ENCODE results near the gene ALDH2.
"Not testable (repeated sequence)": the region's sequence is repeated elsewhere in the genome, so short reads cannot be mapped to it uniquely, and the experiment has no call there.

ALDH2 gene

DNA sequence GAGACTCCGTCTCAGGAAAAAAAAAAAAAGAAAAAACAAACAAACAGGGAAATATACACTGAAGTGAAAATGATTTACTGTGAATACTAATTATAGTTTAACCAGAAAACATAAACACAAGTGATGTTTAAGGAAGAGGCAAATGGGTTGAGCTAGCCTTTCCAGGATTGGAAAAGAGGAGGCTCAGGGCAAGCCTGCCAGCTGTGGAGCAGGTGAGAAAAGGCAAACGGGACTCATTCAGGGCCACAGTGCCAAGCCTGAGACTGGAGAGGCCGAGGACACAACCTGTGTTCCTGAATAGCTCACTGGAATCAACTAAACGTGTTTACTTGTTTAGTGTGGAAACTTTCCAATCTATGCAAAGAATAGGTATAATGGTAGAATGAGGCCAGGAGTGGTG is 39.6 kb downstream of the ALDH2 start:
- Histone ChIP-seq H3K27me3 (ENCODE audit: control insufficient read depth, insufficient read depth, low read length) (no peaks in the 10 kb centered on the region), H3K36me3 (ENCODE audit: control insufficient read depth, insufficient read depth, low read length) (no peaks in the 10 kb centered on the region), H3K27ac (ENCODE audit: low read length) (no peak overlapping the region), H3K4me1 (ENCODE audit: control insufficient read depth, insufficient read depth, low read length) (no peaks in the 10 kb centered on the region), H3K9me3 (ENCODE audit: control insufficient read depth, insufficient read depth, low read length) (no peaks in the 10 kb centered on the region), H3K4me3 (ENCODE audit: low read length) (no peak overlapping the region)
- DNase-seq (ENCODE audit: low read depth, low spot score): no peak
- no CpG with 5 or more reads among the region's 4 CpGs for WGBS (ENCODE audit: insufficient coverage, insufficient read length)

DNA sequence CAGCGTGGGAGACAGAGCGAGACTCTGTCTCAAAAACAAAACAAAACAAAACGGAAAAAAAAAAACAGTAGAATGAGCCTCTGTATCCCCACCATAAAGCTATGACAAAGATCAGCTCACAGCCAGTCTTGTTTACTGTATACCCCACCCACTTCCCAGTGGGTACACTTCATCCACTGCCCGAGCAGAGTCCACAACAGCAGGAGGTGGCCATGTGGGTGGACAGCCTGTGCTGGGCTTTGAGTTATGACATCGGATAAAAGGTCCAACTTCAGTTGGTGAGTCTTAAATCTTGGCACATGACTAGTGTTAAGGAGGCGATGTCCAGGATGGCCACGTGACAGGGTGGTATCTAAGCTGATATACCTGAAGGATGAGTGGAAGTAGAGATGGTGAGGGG is 40.5 kb downstream of the ALDH2 start:
- Histone ChIP-seq H3K4me3 (ENCODE audit: low read length) (no peak overlapping the region), H3K27me3 (ENCODE audit: control insufficient read depth, insufficient read depth, low read length) (no peaks in the 10 kb centered on the region), H3K9me3 (ENCODE audit: control insufficient read depth, insufficient read depth, low read length) (no peaks in the 10 kb centered on the region), H3K36me3 (ENCODE audit: control insufficient read depth, insufficient read depth, low read length) (no peaks in the 10 kb centered on the region), H3K27ac (ENCODE audit: low read length) (no peak overlapping the region), H3K4me1 (ENCODE audit: control insufficient read depth, insufficient read depth, low read length) (no peaks in the 10 kb centered on the region)
- DNase-seq (ENCODE audit: low read depth, low spot score): no peak
- no CpG with 5 or more reads among the region's 7 CpGs for WGBS (ENCODE audit: insufficient coverage, insufficient read length)

GRCh38 chr12:111812881-111813741 is 46.4 kb downstream of the ALDH2 start:
- no peaks in the 10 kb centered on the region for H3K4me1 ChIP-seq (ENCODE audit: control insufficient read depth, insufficient read depth, low read length)
- H3K27me3 ChIP-seq (ENCODE audit: control insufficient read depth, insufficient read depth, low read length): no peaks in the 10 kb centered on the region
- no peaks in the 10 kb centered on the region for H3K9me3 ChIP-seq (ENCODE audit: control insufficient read depth, insufficient read depth, low read length)
- DNase-seq (ENCODE audit: low read depth, low spot score): peak; percentile 78
- no peak overlapping the region for H3K4me3 ChIP-seq (ENCODE audit: low read length)
- H3K36me3 ChIP-seq (ENCODE audit: control insufficient read depth, insufficient read depth, low read length): no peaks in the 10 kb centered on the region
- H3K27ac ChIP-seq (ENCODE audit: low read length): no peak overlapping the region
- no CpG with 5 or more reads among the region's 13 CpGs for WGBS (ENCODE audit: insufficient coverage, insufficient read length)

- DNase-seq (ENCODE audit: low read depth, low spot score): no peak
- H3K4me1 ChIP-seq (ENCODE audit: control insufficient read depth, insufficient read depth, low read length): no peaks in the 10 kb centered on the region
Observed at GRCh38 chr12:111816065-111816615, 49.4 kb downstream of the ALDH2 start.

GRCh38 chr12:111816898-111817297 is 50.2 kb downstream of the ALDH2 start:
- H3K27me3 ChIP-seq (ENCODE audit: control insufficient read depth, insufficient read depth, low read length); H3K4me1 ChIP-seq (ENCODE audit: control insufficient read depth, insufficient read depth, low read length); H3K27ac ChIP-seq (ENCODE audit: low read length); H3K36me3 ChIP-seq (ENCODE audit: control insufficient read depth, insufficient read depth, low read length); H3K9me3 ChIP-seq (ENCODE audit: control insufficient read depth, insufficient read depth, low read length); H3K4me3 ChIP-seq (ENCODE audit: low read length); DNase-seq (ENCODE audit: low read depth, low spot score): not testable (repeated sequence)
- WGBS (ENCODE audit: insufficient coverage, insufficient read length): no CpG with 5 or more reads among the region's 3 CpGs

More at GRCh38 chr12:111816065-111816615, 49.4 kb downstream of the ALDH2 start:
- no peaks in the 10 kb centered on the region for H3K27me3 ChIP-seq (ENCODE audit: control insufficient read depth, insufficient read depth, low read length)
- H3K36me3 ChIP-seq (ENCODE audit: control insufficient read depth, insufficient read depth, low read length): no peaks in the 10 kb centered on the region
- H3K4me3 ChIP-seq (ENCODE audit: low read length): no peak overlapping the region
- no peak overlapping the region for H3K27ac ChIP-seq (ENCODE audit: low read length)
- WGBS (ENCODE audit: insufficient coverage, insufficient read length): no CpG with 5 or more reads among the region's 6 CpGs
- H3K9me3 ChIP-seq (ENCODE audit: control insufficient read depth, insufficient read depth, low read length): no peaks in the 10 kb centered on the region

GRCh38 chr12:111818340-111818739 is 51.6 kb downstream of the ALDH2 start:
- H3K27me3 ChIP-seq (ENCODE audit: control insufficient read depth, insufficient read depth, low read length): no peaks in the 10 kb centered on the region
- DNase-seq (ENCODE audit: low read depth, low spot score): no peak
- no peak overlapping the region for H3K4me3 ChIP-seq (ENCODE audit: low read length)
- no CpG with 5 or more reads among the region's 8 CpGs for WGBS (ENCODE audit: insufficient coverage, insufficient read length)
- no peaks in the 10 kb centered on the region for H3K36me3 ChIP-seq (ENCODE audit: control insufficient read depth, insufficient read depth, low read length)
- H3K27ac ChIP-seq (ENCODE audit: low read length): no peak overlapping the region
- H3K4me1 ChIP-seq (ENCODE audit: control insufficient read depth, insufficient read depth, low read length): no peaks in the 10 kb centered on the region
- no peaks in the 10 kb centered on the region for H3K9me3 ChIP-seq (ENCODE audit: control insufficient read depth, insufficient read depth, low read length)

GRCh38 chr12:111819191-111820158 is 52.7 kb downstream of the ALDH2 start:
- no peaks in the 10 kb centered on the region for H3K4me1 ChIP-seq (ENCODE audit: control insufficient read depth, insufficient read depth, low read length)
- no peak for DNase-seq (ENCODE audit: low read depth, low spot score)
- no peaks in the 10 kb centered on the region for H3K27me3 ChIP-seq (ENCODE audit: control insufficient read depth, insufficient read depth, low read length)
- H3K4me3 ChIP-seq (ENCODE audit: low read length): no peak overlapping the region
- 100% methylated on average over 1 of the region's 6 CpGs for WGBS (ENCODE audit: insufficient coverage, insufficient read length)
- H3K27ac ChIP-seq (ENCODE audit: low read length): no peak overlapping the region
- H3K9me3 ChIP-seq (ENCODE audit: control insufficient read depth, insufficient read depth, low read length): no peaks in the 10 kb centered on the region
- H3K36me3 ChIP-seq (ENCODE audit: control insufficient read depth, insufficient read depth, low read length): no peaks in the 10 kb centered on the region

DNA sequence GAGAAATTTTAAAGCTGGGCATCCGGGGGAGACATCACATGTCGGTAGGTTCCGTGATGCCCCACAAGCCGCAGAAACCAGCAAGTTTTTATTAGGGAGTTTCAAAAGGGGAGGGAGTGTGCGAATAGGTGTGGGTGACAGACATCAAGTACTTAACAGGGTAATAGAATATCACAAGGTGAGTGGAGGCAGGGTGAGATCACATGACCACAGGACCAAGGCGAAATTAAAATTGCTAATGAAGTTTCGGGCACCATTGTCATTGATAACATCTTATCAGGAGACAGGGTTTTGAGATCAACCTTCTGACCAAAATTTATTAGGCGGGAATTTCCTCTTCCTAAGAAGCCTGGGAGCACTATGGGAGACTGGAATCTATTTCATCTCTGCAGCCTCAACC is 54.1 kb downstream of the ALDH2 start:
- not testable (repeated sequence) for H3K9me3 ChIP-seq (ENCODE audit: control insufficient read depth, insufficient read depth, low read length); DNase-seq (ENCODE audit: low read depth, low spot score); H3K4me1 ChIP-seq (ENCODE audit: control insufficient read depth, insufficient read depth, low read length); H3K36me3 ChIP-seq (ENCODE audit: control insufficient read depth, insufficient read depth, low read length); H3K4me3 ChIP-seq (ENCODE audit: low read length); H3K27me3 ChIP-seq (ENCODE audit: control insufficient read depth, insufficient read depth, low read length); H3K27ac ChIP-seq (ENCODE audit: low read length)
- WGBS (ENCODE audit: insufficient coverage, insufficient read length): no CpG with 5 or more reads among the region's 8 CpGs

- no peak for DNase-seq (ENCODE audit: low read depth, low spot score)
- no peak overlapping the region for H3K27ac ChIP-seq (ENCODE audit: low read length)
- no peaks in the 10 kb centered on the region for H3K27me3 ChIP-seq (ENCODE audit: control insufficient read depth, insufficient read depth, low read length)
- no peaks in the 10 kb centered on the region for H3K4me1 ChIP-seq (ENCODE audit: control insufficient read depth, insufficient read depth, low read length)
- H3K4me3 ChIP-seq (ENCODE audit: low read length): no peak overlapping the region
- WGBS (ENCODE audit: insufficient coverage, insufficient read length): no CpG with 5 or more reads among the region's 2 CpGs
- no peaks in the 10 kb centered on the region for H3K9me3 ChIP-seq (ENCODE audit: control insufficient read depth, insufficient read depth, low read length)
- no peaks in the 10 kb centered on the region for H3K36me3 ChIP-seq (ENCODE audit: control insufficient read depth, insufficient read depth, low read length)
Observed at GRCh38 chr12:111822886-111823285, 56.2 kb downstream of the ALDH2 start.

- Histone ChIP-seq H3K4me3 (ENCODE audit: low read length) (no peak overlapping the region), H3K4me1 (ENCODE audit: control insufficient read depth, insufficient read depth, low read length) (no peaks in the 10 kb centered on the region), H3K36me3 (ENCODE audit: control insufficient read depth, insufficient read depth, low read length) (no peaks in the 10 kb centered on the region), H3K9me3 (ENCODE audit: control insufficient read depth, insufficient read depth, low read length) (no peaks in the 10 kb centered on the region), H3K27ac (ENCODE audit: low read length) (no peak overlapping the region), H3K27me3 (ENCODE audit: control insufficient read depth, insufficient read depth, low read length) (no peaks in the 10 kb centered on the region; the same call in 1 of the 2 replicates)
- no CpG with 5 or more reads among the region's 3 CpGs for WGBS (ENCODE audit: insufficient coverage, insufficient read length)
- no peak for DNase-seq (ENCODE audit: low read depth, low spot score)
Observed at GRCh38 chr12:111823891-111824290, 57.2 kb downstream of the ALDH2 start.
